Measurements from ENCODE around the gene ANKS1A. TPM values are rescaled to one million over a fixed set of nuclear protein-coding genes. Genes with fewer than 3 reads are reported as not detected.
"Not testable (repeated sequence)": the region's sequence is repeated elsewhere in the genome, so short reads cannot be mapped to it uniquely, and the experiment has no call there.

ANKS1A gene
- total RNA-seq, 4 donors from 2014 or later, result 5.3 to 8.6 (median 7.0) TPM

GRCh38 chr6:34990971-34991560 is 102.0 kb downstream of the ANKS1A start:
- Histone ChIP-seq H3K27ac (no peak overlapping the region), H3K9me3 (no peaks in the 10 kb centered on the region), H3K4me3 (no peak overlapping the region), H3K36me3 (peaks cover 0 to 14% of the 10 kb centered on the region in 2 donors), H3K4me1 (peaks cover 5 to 6% of the 10 kb centered on the region in 2 donors), H3K27me3 (no peaks in the 10 kb centered on the region)
- intact Hi-C loops (cut with DNase I; ENCODE audit: low total_unique reads), result no loop called here
- in situ Hi-C loops (cut with MboI; ENCODE audit: low sequenced_read_pairs in 4 of 4), result loop anchor here in 2 of 4 donors (5.0 to 25.0 kb wide), 2 partner anchors 141 to 246 kb away; no protein-coding TSS in a partner anchor
- no peak for TF ChIP-seq CTCF (IDR thresholded peaks at IDR 0.05 in 4 of 5, conservative IDR thresholded peaks at IDR 0.05 in 1 of 5)
- no peak for TF ChIP-seq POLR2A (IDR thresholded peaks at IDR 0.05)
- no peak for DNase-seq
- no peak for ATAC-seq

- H3K4me1 ChIP-seq, result peaks cover 0 to under 1% of the 10 kb centered on the region in 2 donors
- no peaks in the 10 kb centered on the region for H3K27me3 ChIP-seq
- no peak overlapping the region for H3K27ac ChIP-seq
- H3K4me3 ChIP-seq, result no peak overlapping the region
- in situ Hi-C loops (cut with MboI; ENCODE audit: low sequenced_read_pairs in 4 of 4), result loop anchor here in 2 of 4 donors (5.0 to 25.0 kb wide), 2 partner anchors 140 to 245 kb away; no protein-coding TSS in a partner anchor
- ATAC-seq, result no peak
- TF ChIP-seq CTCF (IDR thresholded peaks at IDR 0.05 in 4 of 5, conservative IDR thresholded peaks at IDR 0.05 in 1 of 5) (no peak), POLR2A (IDR thresholded peaks at IDR 0.05) (no peak)
- H3K9me3 ChIP-seq, result no peaks in the 10 kb centered on the region
- intact Hi-C loops (cut with DNase I; ENCODE audit: low total_unique reads), result no loop called here
- no peak for DNase-seq
- peaks cover 0 to 8% of the 10 kb centered on the region in 2 donors for H3K36me3 ChIP-seq
Measured at GRCh38 chr6:34992376-34992775, 103.3 kb downstream of the ANKS1A start.

- ATAC-seq (peak in 1 of 2 donors; percentile 44), DNase-seq (no peak)
- no peak overlapping the region for H3K27ac ChIP-seq
- intact Hi-C loops (cut with DNase I; ENCODE audit: low total_unique reads), result no loop called here
- TF ChIP-seq POLR2A (IDR thresholded peaks at IDR 0.05), result no peak
- no peak for TF ChIP-seq CTCF (IDR thresholded peaks at IDR 0.05 in 4 of 5, conservative IDR thresholded peaks at IDR 0.05 in 1 of 5)
- H3K4me1 ChIP-seq, result no peaks in the 10 kb centered on the region
- H3K4me3 ChIP-seq, result no peak overlapping the region
- H3K36me3 ChIP-seq, result peaks cover 0 to 8% of the 10 kb centered on the region in 2 donors
- no peaks in the 10 kb centered on the region for H3K9me3 ChIP-seq
- in situ Hi-C loops (cut with MboI; ENCODE audit: low sequenced_read_pairs in 4 of 4), result loop anchor here in 2 of 4 donors (5.0 to 25.0 kb wide), 2 partner anchors 139 to 244 kb away; no protein-coding TSS in a partner anchor
- H3K27me3 ChIP-seq, result no peaks in the 10 kb centered on the region
Measured at GRCh38 chr6:34993213-34993612, 104.2 kb downstream of the ANKS1A start.

- TF ChIP-seq POLR2A (IDR thresholded peaks at IDR 0.05) (no peak), CTCF (IDR thresholded peaks at IDR 0.05 in 4 of 5, conservative IDR thresholded peaks at IDR 0.05 in 1 of 5) (no peak)
- Histone ChIP-seq H3K9me3 (no peaks in the 10 kb centered on the region), H3K27me3 (no peaks in the 10 kb centered on the region), H3K4me3 (no peak overlapping the region), H3K36me3 (peaks cover 0 to 8% of the 10 kb centered on the region in 2 donors), H3K27ac (no peak overlapping the region), H3K4me1 (no peaks in the 10 kb centered on the region)
- DNase-seq (no peak), ATAC-seq (no peak)
- in situ Hi-C loops (cut with MboI; ENCODE audit: low sequenced_read_pairs in 4 of 4) (loop anchor here in 2 of 4 donors (5.0 to 25.0 kb wide), 2 partner anchors 138 to 243 kb away; no protein-coding TSS in a partner anchor), intact Hi-C loops (cut with DNase I; ENCODE audit: low total_unique reads) (no loop called here)
Measured at GRCh38 chr6:34994693-34995092, 105.6 kb downstream of the ANKS1A start.

- in situ Hi-C loops (cut with MboI; ENCODE audit: low sequenced_read_pairs in 4 of 4), result loop anchor here in 2 of 4 donors (25.0 kb wide), 1 partner anchor 239 kb away; no protein-coding TSS in a partner anchor
Measured at GRCh38 chr6:34998417-34998816, 109.4 kb downstream of the ANKS1A start.

GRCh38 chr6:34999153-34999552 is 110.1 kb downstream of the ANKS1A start:
- H3K4me3 ChIP-seq; H3K4me1 ChIP-seq; H3K27ac ChIP-seq; intact Hi-C loops (cut with DNase I; ENCODE audit: low total_unique reads); DNase-seq; ATAC-seq; H3K27me3 ChIP-seq; H3K9me3 ChIP-seq: not testable (repeated sequence)
- peaks cover 0 to 15% of the 10 kb centered on the region in 2 donors for H3K36me3 ChIP-seq
- in situ Hi-C loops (cut with MboI; ENCODE audit: low sequenced_read_pairs in 4 of 4), result loop anchor here in 2 of 4 donors (25.0 kb wide), 1 partner anchor 238 kb away; no protein-coding TSS in a partner anchor

More at GRCh38 chr6:34998417-34998816, 109.4 kb downstream of the ANKS1A start:
- H3K36me3 ChIP-seq, result peaks cover 0 to 15% of the 10 kb centered on the region in 2 donors
- ATAC-seq; H3K27ac ChIP-seq; intact Hi-C loops (cut with DNase I; ENCODE audit: low total_unique reads); H3K27me3 ChIP-seq; H3K4me1 ChIP-seq; H3K4me3 ChIP-seq; DNase-seq; H3K9me3 ChIP-seq: not testable (repeated sequence)

GRCh38 chr6:34999962-35000361 is 110.9 kb downstream of the ANKS1A start:
- H3K9me3 ChIP-seq; H3K27me3 ChIP-seq; H3K27ac ChIP-seq; H3K4me3 ChIP-seq; ATAC-seq; H3K4me1 ChIP-seq; intact Hi-C loops (cut with DNase I; ENCODE audit: low total_unique reads); DNase-seq: not testable (repeated sequence)
- H3K36me3 ChIP-seq, result peaks cover 0 to 15% of the 10 kb centered on the region in 2 donors
- in situ Hi-C loops (cut with MboI; ENCODE audit: low sequenced_read_pairs in 4 of 4), result loop anchor here in 2 of 4 donors (25.0 kb wide), 1 partner anchor 237 kb away; no protein-coding TSS in a partner anchor
